GM12872 (cell line): ENCODE data around the gene EGFL8.

Source experiments
- CTCF ChIP-seq: IDR thresholded peaks from 3 replicates; pipeline ENCODE4 v1.5.1; 2011; ENCODE audit warnings: low read depth, mild to moderate bottlenecking, low read length, moderate library complexity; ENCODE audit not compliant: insufficient read depth

The EGFL8 gene

GRCh38 chr6:32183030-32183429, 18.6 kb downstream of the EGFL8 start:
- TF ChIP-seq CTCF = no peak

DNA sequence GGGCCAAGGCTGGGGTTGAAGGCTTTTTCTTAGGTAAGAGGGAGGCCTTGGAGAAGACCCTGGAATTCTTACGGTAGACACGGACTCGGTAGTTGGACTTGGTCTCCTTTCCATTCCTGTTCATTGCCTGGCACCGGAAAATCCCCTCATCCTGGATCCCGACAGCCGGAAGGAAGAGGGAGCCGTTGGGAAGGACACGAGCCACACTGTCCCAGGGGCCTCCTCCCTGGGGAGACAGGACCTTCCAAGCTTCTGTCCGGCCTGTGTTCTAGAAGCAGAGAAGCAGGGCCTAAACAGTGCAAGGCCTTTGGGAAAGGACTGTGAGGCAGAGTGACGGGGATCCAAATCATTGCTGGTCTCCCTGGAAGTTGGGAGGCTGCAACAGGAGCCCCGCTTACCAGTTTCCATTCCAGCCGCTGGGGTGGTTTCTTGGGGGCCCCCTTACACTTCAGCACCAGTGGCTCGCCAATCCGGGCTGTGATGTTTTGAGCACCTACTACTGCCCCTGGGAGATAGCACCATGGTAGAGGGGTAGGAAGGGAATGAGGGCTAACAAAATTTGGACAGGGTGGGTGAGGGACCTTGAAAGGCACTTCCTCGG, 19.2 kb downstream of the EGFL8 start:
- TF ChIP-seq CTCF = no peak

DNA sequence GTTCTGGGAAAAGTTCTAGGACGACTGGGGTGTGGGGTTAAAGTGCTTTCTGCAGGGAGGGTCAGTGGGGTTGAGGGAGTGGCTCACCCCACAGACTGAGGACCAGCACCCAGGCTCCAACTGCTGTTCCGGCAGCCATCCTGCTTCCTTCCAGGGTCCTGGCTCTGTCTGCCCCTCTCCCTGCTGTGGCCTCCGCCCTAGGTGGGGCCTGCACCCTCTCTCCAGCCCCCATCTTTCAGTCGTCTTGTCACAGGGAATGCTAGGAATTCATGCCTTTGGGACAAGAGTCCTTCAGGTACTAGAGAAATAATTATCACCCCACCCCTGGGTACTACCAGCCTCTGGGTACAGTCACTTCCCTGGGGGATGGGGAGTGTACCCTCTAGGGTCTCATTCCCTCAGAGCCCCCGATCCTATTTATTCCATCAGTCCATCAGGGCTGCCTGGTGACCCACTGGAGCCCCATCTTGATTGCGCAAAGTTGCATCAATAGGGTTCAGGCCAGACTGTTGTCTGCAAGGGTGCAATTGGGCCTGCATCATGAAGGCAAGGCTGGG, 19.8 kb downstream of the EGFL8 start, which contains the start of gene AGER:
Gene AGER (minus strand): TSS at position 170 of the 557 bp plus-strand sequence. CDS start 31 bp downstream, at position 139.
- no peak for TF ChIP-seq CTCF

DNA sequence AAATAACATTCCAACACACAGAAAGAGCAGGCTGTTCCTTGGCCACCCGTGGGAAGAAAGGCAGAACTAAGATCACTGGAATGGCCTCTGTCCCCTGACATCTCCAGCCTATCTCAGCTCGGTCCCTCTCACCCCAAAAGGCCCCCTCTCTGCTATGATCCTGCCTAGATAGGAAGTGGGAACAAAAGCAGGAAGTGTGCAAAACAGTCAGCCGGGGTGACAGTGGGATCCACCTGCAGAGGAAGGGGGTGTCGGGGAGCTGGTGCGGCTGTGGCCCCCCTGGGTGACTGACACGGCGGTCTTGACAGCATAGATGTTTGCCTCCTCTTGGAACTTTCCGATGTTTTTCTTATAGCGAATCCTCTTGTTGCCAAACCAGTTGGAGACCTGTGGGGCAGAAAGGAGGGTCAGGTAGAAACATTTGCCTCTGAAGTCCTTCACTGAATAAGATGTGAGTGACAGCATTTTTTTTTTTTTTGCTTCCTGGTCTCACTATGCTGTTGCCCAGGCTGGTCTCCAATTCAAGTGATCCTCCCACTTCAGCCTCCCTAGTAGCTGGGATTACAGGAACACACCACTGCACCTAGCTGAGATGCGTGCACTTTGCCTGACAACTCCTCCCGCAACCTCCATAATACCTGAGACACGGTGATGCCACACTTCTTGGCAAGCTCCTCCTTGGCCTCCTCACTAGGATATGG, 22.8 kb downstream of the EGFL8 start:
- TF ChIP-seq CTCF = no peak

GRCh38 chr6:32188381-32189068, 24.1 kb downstream of the EGFL8 start:
- no peak for TF ChIP-seq CTCF

DNA sequence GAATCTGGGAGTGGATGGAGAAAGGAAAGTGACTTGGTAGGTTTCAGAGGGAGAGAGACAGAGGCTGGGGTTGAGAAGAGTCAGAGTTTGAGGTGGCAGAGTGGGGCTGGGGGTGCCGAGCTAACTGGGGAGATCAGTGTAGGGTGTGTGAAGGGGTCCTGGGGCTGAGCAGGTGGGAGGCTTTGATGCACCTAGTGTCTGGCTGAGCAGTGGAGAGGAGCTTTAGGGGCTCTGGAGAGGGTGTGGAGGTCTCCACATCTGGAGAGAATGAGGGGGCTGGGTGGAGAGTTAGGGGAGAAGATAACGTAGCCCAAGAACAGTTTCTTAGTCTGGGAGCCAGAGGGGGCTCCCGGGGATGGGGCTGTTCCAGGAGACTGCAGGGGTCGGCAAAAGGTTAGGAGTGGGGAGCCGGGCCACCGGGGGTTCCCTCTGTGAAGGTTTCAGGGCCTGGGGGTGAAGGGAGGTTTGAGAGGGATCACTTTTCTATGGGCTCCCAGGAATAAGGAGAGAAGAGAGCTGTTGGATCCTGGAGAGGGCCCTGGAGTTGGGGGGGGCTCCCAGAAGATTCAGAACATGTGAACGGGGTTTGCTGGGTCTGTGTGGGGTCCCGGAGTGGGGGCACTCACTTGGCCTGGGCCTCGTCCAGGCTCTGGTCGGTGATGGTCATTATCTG, 24.8 kb downstream of the EGFL8 start:
- no peak for TF ChIP-seq CTCF

DNA sequence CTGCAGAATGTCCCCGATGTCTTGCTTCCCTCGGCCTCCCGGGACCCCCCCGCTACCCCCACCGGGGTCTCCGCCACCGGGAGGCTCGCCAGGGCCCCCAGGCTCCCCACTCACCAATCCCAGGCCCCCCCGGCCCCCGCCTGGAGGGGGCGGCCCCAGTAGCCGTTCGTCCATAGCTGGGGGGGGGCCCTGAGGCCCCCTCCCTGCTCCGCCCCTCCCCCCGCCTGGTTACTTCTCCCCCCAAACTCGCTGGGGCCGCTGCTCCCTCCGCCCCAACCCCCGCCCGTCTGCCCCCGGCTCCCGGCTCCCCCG, 25.3 kb downstream of the EGFL8 start:
- no peak for TF ChIP-seq CTCF
